Peyer's patch (tissue), 4 donors: ENCODE measurements around the gene TSG101.

Experiments
- POLR2A ChIP-seq, 2 donors: fragments of 450-650 bp; IDR thresholded peaks; one replicate each; pipeline ENCODE4 v1.5.1; 2017; ENCODE audit warnings: antibody characterized with exemption in 2 of 2, mild to moderate bottlenecking in 2 of 2, moderate library complexity in 2 of 2
- TF ChIP-seq, protein P1 (sequence below), 6 experiments: fragments of 450-650 bp in 4 of 6; fragments of 200-600 bp in 2 of 6; sonication (generic) in 1 of 6; IDR thresholded peaks; one replicate each; pipeline ENCODE4 v1.5.1; 2017 to 2019; ENCODE audit warnings: antibody characterized with exemption in 6 of 6, mild to moderate bottlenecking in 3 of 6, moderate library complexity in 1 of 6

DNA sequence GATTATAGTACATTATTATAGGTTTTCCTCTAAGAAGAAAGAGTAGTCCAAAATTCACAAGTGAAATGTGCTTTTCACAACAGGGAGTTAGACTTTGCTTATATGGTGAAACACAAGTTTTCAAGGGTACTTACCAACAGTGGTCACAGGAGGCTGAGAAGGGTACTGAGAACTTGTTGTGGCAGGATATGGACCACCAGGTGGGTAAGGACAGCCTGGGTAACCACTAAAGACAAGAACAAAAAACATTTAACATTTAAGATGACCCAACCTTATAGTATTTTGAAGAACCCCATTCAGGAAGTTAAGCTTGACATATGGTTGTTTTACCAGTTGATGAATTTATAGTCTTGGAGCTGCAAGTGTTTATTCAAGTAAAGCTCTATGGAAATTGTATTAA is 24.4 kb downstream of the TSG101 start:
- TF ChIP-seq, protein P1, sequence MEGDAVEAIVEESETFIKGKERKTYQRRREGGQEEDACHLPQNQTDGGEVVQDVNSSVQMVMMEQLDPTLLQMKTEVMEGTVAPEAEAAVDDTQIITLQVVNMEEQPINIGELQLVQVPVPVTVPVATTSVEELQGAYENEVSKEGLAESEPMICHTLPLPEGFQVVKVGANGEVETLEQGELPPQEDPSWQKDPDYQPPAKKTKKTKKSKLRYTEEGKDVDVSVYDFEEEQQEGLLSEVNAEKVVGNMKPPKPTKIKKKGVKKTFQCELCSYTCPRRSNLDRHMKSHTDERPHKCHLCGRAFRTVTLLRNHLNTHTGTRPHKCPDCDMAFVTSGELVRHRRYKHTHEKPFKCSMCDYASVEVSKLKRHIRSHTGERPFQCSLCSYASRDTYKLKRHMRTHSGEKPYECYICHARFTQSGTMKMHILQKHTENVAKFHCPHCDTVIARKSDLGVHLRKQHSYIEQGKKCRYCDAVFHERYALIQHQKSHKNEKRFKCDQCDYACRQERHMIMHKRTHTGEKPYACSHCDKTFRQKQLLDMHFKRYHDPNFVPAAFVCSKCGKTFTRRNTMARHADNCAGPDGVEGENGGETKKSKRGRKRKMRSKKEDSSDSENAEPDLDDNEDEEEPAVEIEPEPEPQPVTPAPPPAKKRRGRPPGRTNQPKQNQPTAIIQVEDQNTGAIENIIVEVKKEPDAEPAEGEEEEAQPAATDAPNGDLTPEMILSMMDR (IDR thresholded peaks at IDR 0.05): no peak
- no peak for TF ChIP-seq POLR2A (IDR thresholded peaks at IDR 0.05)
